HG03139 (cell line): ENCODE results near the gene ULBP1.
"Not testable (repeated sequence)": the region's sequence is repeated elsewhere in the genome, so short reads cannot be mapped to it uniquely, and the experiment has no call there.

Experiments used
- ATAC-seq: cut with Tn5 transposase; IDR thresholded peaks from one replicate; pipeline ENCODE4 v1.9.1; 2021; ENCODE audit not compliant: unreplicated experiment

ULBP1 gene

GRCh38 chr6:149974394-149974793, 10.7 kb downstream of the ULBP1 start:
- ATAC-seq, result not testable (repeated sequence)

DNA sequence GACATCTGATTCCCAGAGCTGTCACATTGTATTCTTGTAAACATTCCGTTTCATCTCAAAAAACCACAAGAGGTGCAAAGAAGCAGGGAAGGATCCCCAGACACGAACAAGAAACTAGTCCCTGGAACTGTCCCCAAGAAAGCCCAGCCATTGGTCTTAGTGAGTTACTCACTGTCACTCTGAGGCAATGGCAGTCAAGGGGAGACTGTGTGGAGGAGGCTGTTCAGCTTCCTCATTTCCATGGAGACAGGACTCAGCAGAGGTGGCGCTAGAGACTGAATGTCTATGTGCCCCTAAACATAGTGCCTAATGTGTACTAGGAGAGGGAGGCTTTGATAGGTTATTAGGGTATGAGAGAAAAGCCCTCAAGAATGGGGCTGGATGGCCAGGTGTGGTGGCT, 11.1 kb downstream of the ULBP1 start:
- ATAC-seq, result no peak

DNA sequence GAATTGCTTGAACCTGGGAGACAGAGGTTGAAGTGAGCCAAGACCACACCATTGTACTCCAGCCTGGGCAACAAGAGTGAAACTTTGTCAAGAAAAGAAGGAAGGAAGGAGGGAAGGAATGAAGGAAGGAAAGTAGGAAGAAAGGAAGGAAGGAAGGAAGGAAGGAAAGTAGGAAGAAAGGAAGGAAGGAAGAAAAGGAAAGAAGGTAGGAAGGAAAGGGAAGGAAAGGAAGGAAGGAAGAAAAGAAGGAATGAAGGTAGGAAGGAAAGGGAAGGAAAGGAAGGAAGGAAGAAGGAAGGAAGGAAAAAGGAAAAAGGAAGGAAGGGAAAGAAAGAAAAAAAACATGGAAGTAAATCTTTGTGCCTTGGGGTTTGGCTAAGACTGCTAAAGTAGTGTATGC, 11.7 kb downstream of the ULBP1 start:
- ATAC-seq, result no peak

DNA sequence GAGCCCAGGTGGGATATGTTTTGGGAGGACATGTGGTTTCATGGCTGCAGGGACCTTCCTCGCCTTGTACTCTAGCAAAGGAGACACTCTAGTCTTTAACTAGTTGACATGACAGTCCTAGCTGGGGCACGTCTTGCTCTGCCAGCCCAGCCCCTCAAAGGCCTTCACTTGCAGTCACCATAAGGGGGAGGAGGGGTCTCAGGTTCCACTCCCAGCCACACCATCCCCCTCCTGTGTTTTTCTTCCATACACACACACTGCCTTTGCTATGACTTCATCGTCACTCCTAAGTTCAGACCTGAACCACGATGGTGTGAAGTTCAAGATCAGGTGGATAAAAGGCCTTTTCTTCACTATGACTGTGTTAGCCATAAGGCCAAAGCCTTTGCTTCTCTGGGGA, 13.5 kb downstream of the ULBP1 start:
- no peak for ATAC-seq

GRCh38 chr6:149978610-149979009, 14.9 kb downstream of the ULBP1 start:
- ATAC-seq, result no peak

GRCh38 chr6:149979293-149979692, 15.6 kb downstream of the ULBP1 start:
- ATAC-seq, result no peak

GRCh38 chr6:149983145-149983544, 19.4 kb downstream of the ULBP1 start:
- no peak for ATAC-seq

- no peak for ATAC-seq
Measured at GRCh38 chr6:149984773-149985172, 21.0 kb downstream of the ULBP1 start.

DNA sequence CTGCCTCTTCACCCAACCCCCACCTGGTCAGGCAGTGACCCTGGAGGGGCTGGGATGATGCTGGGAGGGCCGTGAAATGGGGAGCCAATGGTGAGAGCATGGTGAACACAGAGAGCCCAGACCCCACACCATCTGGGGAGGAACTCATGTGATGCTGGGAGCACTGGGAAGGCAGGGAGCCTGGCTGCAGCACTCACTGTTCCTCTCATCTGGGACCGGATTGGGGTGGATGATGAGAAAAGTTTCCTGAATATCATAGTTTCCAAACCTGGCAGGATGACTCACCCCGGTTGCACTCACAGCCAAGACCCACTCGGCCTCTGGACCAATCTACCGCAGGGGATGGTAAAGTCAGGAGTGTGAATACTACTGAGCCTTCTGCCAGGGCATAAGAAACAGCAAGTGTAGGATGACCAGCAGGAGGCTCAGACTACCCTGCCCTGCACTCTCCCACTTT, 21.8 kb downstream of the ULBP1 start:
- no peak for ATAC-seq

- ATAC-seq, result no peak
Measured at GRCh38 chr6:149987602-149988107, 23.9 kb downstream of the ULBP1 start.

DNA sequence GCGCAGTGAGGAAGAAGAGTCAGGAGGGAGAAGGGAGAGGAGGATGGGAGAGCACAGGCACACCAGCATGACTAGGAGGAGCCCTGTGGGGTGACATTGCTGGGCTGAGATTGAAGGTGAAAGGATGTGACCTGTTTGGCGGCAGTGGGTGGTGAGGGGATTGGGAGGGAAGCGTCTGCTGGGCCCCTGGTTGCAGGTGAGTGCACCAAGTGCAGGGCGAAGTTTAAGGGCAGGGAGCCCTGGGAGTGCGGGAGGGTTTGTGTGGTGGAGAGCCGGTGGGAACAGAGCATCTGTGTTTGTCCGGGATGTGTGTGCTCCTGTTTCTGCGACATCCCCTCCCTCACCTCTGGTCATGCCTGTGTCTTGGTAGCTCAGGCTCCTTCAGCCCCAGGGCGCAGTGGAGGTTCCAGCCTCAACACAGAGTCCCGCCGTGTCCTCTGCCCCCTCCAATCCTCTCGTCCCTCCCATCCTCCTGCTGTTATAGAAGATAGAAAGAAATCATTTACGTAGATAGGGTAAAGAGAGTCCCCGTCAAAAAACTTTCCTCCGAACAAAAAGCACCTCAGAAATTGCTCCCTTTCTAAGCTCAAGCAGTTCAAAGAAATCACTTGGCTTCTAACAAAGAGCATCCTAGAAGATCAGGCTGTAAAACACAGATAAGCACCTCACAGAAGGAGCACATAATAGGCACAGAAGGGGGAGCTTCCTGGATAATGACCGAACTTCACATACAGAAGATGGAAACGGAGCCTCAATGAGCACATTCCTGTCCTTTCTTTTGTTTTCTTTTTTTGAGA, 25.0 kb downstream of the ULBP1 start:
- ATAC-seq, result no peak

- ATAC-seq, result no peak
Measured at GRCh38 chr6:149990212-149990660, 26.5 kb downstream of the ULBP1 start.

GRCh38 chr6:149990661-149991471, 27.1 kb downstream of the ULBP1 start:
- no peak for ATAC-seq

DNA sequence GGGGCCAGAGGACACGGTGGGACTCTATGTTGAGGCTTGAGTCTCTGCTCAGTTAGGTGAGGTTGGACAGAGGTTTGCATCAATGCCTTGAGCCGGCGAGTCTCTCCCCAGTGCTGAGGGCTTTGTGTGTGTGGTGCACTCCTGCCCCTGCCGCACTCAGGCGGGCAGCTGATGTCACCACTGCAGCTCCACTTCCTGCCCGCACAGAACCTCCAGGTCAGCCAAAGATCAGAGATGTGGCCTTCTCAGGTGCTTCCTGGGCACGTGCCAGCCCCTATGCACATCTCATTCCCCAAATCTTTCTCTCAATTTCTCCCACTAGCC, 27.7 kb downstream of the ULBP1 start:
- not testable (repeated sequence) for ATAC-seq

DNA sequence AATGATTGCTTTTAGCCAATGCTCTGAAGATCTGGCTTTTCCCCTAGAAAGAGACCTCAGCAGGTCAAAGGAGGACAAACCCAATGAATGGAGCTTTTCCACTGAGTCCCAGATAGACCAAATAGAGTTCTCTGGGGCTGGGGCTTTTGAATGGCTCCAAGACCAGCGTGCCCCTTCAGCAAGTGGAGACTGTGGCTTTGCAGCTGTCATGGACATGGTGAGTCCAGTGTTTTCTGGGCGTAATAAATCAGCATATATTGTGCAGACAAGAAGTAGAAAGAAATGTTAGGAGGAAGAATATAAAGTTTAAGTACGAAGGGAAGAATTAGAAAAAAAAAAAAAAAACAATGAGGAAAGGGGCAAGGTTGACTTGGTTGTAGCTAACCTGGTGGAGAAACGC, 28.1 kb downstream of the ULBP1 start:
- ATAC-seq, result no peak

GRCh38 chr6:149995235-149995750, 31.6 kb downstream of the ULBP1 start:
- ATAC-seq, result no peak

DNA sequence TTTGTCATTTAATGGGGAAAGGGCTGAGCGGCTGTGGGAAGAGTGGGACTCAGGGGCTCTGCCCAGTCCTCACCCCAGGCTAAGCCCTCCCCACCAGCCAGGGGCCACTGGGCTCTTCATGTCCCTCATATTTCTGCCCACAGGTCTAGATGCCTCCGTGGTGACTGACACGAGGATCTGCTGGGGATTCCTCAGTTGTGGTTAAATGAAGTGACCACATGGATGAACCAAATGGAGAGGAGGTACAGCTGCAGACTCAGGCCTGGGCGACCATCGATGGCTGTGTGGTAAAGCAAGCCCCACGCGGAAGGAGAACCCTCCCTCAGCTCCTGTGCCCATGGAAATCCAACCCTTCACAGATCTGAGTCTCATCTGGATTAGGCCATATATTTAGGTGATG, 32.2 kb downstream of the ULBP1 start:
- no peak for ATAC-seq

GRCh38 chr6:149999636-150000035, 35.9 kb downstream of the ULBP1 start:
- ATAC-seq, result no peak

DNA sequence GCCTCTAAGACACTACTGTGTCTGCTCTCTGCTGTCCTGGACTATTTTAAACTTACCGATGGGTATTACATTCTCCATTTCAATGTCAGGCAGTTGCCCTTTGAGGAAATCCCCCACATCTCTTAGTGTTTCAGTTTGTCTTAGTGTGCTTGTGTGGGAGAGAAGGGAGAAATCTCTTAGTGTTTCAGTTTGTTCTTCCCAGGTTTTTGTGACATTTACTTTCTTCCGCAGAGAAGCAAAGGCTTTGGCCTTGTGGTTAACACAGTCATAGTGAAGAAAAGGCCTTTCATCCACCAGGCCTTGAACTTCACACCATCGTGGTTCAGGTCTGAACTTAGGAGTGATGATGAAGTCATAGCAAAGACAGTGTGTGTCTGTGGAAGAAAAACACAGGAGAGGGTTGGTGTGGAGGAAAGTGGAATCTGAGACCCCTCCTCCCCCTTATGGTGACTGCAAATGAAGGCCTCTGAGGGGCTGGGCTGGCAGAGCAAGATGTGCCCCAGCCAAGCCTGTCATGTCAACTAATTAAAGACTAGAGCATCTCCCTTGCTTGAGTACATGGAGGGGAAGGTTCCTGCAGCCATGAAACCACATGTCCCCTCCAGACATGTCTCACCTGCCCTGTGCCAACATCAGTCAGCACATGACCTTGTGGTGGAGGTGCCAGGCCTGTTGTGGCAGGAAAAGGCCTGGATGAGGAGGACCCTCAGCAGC, 37.7 kb downstream of the ULBP1 start:
- no peak for ATAC-seq

- ATAC-seq, result no peak
Measured at GRCh38 chr6:150002710-150003109, 39.0 kb downstream of the ULBP1 start.

DNA sequence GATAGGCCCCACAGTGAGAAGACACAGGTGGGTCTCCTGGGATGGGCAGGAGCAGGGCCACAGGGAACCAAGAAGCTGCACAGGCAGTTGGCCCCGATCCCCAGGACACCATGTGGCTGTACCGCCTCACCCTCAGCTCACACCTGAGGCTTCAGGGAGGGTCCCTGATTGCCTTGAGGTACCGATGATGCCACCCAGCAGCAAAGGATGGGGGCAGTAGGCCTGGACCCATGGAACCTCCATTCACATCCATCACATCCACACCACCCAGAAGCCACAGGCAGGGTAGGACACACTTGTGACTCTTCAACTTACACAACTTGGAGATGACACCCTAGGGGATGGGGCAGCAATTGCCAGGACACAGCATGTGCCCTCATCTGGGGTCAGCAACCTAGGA, 39.9 kb downstream of the ULBP1 start:
- not testable (repeated sequence) for ATAC-seq
